AG20443 (cell line): ENCODE measurements around the gene TST.

Experiments
- DNase-seq: peaks from one replicate; pipeline ENCODE4 v3.0.0; 2012; ENCODE audit warnings: low spot score, mixed read lengths

The TST gene

DNA sequence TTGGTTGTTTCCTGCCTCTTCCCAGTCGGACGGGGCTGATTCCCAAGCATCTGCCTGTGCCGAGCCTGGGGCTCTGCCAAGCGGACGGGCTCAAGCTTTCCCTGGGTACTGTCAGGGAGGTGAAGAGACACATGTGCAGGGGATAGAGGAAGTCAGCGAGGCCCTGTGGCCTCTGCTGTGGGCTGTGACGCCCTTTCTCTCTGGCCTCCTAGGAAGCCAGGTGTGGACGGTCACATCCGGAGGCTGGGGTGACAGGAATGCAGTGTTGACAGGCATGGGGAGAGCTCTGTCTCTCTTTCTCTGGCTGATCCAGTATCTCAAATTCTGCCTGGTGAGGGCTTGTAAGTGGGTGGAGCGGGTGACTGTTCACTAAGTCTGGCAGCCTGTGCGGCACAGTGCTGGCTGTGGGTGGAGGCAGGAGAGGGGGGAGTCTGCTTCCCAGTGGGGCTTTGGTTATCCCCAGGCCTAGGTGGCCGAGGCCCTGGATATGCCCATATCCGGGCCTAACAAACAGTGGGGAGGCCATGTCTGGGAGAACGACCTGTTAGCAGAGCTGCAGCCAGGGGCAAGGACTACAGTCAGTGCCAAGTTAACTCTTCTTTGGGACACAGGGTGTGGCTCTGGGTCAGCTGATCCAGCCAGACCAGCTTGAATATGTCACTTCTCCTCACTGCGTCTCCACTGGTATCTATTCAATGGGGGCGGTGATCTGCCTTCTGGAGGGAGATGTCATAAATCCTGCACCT lies 34.2 kb upstream of the TST start:
- peak; percentile 70 for DNase-seq

DNA sequence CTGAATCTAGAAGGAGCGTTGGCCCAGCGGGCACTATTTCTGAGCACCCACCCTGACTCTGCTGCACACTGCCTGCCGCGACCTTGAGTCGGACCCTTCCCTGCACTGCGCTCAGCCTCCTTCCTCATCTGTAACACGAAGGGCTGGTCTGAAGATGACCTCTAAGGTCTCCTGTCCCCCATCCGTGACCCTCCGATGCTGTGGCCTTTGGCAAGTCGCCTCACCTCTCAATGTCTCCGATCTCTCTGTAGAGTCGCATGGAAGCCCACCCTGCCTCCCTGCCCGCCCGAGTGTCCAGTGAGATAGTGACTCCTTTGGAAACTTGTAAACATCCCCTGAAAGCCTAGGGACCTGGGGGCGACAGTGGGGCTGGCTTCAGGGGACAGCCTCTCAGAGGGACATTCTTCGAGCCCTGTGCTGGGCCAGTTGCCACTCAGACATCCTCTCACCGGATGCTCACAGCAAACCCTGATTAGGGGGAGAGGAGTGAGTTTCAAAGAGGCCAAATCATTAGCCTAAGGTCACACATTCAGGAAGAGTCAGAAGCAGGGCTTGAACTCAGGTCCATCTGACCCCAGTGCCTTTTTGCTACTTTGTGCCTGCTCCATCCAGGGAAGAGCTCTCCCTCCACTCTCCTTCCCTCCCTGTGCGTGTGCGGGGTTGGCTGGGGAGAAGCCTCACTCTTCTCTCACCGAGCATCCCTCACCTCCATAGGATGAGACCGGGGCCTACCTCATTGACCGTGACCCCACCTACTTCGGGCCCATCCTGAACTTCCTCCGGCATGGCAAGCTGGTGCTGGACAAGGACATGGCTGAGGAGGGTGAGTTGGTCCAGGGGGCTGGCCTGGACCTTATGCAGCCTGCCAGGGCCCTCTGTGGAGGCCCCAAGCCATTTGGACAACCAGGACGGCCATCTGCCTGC lies 33.4 kb upstream of the TST start:
- no peak for DNase-seq

DNA sequence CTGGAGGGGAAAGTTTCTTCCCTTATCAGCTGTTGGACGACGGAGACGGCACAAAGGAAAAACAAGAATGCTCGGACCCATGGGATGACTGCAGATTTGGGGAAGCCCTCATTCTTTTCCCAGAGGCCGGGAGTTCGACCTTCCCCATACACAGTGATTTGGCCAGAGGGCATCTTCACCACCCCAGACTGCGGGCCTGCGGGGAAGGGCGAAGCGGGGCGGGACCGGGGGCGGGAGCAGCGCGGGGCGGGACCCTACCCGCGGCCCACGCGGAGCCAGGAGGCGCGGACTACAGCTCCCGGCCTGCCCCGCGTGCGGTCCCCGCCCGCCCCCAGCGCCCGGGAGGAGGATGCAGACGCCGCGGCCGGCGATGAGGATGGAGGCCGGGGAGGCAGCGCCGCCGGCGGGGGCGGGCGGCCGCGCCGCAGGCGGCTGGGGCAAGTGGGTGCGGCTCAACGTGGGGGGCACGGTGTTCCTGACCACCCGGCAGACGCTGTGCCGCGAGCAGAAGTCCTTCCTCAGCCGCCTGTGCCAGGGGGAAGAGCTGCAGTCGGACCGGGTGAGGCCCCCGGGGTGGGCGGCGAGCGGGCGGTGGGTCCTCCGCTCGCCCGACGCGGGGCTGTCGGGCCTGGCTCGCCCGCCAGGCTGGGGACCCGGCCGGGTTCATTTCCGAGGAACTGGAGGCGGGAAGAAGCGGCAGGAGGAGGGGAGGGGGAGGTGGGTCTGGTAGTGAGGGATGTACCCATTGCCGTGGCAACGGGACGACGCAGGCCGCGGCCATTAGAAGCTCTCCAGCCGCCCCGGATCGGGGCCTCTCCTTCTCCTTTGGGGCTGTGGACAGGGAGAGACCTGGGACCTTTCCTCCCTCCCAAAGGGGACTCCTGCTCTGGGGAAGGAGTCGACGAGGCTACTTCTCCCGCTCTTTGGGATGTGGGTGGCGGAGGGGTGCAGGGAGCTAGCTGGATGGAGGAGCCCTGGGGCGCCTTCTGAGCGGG lies 32.4 kb upstream of the TST start, which contains the start of gene KCTD17:
Gene KCTD17, plus strand, starts transcription at position 352 of the 995 bp plus-strand sequence. Its CDS starts 19 bp downstream, at position 371.
- peak; percentile 98 for DNase-seq

DNA sequence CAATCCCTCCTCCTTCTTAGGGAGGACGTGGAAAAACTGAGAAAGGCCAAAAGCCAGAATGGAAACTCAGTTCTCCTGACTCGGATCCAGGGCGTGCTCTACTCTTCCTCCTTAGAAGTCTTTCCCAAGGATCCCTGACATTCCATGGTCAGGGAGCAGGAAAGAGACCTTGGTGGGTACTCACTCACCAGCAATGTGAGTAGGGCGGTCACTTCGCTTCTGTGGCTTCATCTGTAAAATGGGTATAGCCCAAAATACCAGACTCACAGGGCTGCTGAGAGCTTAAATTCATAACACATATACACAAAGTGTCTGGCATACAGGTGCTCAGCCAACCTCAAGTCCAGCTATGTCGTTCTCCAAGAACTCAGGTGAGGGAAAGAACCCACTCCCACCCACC lies 31.7 kb upstream of the TST start:
- DNase-seq: no peak

DNA sequence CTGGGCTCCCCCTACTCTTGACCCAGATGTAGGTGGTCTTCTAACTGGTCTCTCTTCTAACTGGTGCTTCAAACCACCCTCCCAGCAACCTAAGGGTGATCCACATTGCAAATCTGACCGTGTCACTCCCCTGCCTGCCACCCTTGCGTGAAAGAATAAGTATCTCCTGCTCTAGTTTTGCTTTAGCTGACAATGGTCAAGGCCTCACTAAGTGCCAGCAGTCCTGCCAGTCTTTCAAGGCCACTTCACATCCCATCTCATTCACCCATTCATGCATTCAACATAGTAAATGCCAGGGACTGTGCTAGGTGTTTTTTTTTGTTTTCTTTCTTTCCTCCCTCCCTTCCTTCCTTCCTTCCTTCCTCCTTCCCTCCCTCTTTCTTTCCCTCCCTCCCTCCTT lies 30.0 kb upstream of the TST start:
- no peak for DNase-seq

DNA sequence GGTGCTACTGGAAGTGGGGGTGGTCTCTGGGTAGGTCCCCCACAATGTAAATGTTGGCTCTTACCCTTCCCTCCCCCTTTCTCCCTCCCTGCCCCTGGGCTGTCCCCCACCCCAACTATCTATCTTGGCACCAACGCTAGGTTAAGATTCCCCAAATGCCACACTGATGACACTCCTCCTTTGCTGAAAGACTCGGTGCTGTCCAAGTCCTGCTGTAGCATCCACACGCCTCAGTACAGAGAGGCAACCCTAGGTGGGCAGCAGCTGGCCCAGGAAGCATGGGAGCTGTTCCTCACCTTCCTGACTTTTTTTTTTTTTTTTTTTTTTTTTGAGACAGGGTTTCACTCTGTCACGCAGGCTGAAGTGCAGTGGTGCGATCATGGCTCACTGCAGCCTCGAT lies 28.9 kb upstream of the TST start:
- DNase-seq: peak; percentile 64

DNA sequence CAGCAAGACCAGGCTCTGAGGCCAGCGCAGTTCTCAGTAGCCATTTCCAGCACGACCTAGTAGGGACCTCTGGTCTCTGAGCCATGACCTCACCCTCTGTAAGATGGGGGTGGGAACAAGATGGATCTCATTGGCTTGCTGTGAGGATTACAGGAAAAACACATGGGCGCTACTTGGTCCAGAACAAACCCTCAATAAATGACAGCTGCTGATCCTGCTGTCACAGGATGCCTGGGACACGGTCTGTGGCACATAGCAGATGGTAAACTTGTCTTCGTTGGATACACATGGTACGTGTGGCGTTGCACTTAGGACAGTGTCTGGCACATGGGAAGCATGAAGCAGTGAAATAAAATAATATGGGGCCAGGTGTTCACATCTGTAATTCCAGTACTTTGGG lies 27.8 kb upstream of the TST start:
- DNase-seq: no peak

DNA sequence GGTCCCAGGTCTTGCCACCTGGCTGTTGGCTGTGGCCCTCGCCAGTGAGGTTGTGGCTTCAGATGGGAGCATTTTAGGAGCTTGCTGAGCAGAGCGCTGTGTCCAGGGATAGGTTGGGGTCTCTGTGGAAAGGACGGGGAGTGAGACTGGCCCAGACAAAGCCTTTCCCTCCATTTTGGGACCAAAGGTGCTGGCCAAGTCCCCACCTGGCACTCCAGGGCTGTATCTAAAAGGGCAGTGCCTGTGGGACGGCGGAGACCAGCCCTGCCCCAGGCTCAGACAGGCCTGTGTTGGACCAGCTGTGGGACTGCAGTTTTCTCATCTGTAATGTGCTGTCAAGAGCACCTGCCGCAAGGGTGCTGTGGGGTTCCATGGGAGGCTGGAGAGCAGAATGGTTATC lies 27.3 kb upstream of the TST start:
- DNase-seq: no peak

DNA sequence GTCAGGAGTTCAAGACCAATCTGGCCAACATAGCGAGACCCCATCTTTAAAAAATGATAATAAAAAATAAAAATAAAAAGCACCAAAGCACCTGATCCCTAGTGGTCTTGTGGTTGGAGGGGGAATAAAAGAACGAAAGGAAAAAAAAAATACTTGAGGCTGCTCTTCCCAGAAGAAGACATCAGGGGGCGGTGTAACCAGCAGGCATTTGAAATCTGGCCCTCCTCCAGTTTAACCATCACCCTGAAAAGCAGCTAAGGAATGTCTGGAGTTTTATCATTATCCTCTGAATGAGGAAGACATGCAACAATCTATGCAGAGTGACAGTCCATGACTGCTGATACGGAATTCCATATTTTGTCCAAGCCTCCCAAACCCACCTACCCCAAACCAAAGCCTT lies 26.7 kb upstream of the TST start:
- DNase-seq: peak; percentile 79

DNA sequence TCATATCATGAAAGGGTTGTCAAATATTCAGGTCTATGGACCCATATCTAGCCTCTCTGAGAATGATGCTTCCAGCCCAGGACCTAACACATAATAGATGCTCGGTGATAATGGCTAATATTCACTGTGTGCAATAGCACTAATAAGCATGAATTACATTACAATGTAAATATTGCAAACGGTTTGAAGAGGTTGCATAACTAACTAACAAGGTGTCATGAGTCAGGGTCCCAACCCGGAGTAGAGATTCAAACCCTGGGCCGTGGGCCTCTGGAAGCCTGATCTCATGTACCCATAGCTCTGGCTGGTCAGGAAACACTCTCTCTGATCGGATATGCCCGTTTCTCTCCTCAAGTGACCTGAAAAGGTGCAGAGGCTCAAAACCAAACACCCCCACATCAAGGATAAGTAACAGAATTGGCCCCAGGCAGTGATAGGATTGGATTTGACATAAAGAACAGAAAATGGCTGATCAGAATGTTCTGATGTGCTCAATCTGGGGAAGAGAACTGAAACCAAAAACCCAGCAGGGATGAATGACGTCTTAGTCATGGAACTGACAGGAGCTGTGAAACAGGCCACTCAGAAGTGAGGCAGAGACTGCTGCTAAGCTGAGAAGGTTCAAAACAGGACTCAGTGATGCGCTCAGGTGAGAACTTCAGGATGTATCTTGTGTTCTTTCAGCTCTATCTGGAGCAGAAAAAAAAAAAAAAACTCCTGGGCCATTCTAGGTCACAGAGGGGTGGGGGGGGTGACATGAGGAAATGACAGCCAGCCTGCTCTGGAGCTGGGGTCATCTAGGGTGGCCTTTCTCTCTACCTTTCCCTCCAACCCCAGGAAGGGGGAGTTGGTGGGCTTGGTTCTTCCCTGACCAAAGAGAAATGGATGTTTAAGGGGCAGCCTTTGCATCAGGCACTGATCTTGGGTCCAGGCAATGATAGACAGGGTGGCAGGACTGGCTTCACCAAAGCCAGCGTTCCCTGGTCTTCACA lies 25.7 kb upstream of the TST start:
- DNase-seq: no peak

DNA sequence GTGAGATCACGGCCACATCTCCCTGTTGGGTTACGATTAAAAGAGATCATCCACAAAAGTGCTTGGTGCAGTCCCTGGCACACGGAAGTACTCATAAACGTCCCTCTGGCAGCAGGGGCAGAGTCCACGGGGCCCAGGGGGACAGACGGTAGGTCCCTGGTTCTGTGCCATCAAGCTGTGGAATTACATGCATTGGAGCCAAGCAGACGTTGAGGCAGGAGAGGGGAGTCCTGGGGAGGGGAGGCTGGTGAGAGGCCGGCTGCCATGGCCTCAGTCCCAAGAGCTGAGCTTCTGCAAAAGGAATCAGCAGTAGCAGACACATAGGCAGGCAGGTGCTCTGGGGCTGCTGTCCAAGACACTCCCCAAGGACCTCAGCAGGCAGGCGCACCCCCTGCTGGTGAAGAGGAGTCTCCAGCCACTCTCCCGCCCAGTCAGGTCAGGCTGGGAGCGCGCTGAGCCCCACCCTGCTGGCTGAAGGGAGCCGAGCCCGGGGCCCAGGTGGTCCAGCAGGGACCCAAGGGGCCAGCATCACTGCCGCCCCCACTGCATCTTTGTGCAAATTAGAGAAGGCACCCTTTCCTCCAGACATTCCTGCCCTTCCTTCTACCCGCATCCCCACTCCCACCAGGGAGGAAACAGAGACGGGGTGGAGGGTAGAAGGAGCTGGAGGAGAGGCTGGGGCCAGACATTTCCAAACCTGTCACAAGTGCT lies 24.7 kb upstream of the TST start:
- peak; percentile 51 for DNase-seq

DNA sequence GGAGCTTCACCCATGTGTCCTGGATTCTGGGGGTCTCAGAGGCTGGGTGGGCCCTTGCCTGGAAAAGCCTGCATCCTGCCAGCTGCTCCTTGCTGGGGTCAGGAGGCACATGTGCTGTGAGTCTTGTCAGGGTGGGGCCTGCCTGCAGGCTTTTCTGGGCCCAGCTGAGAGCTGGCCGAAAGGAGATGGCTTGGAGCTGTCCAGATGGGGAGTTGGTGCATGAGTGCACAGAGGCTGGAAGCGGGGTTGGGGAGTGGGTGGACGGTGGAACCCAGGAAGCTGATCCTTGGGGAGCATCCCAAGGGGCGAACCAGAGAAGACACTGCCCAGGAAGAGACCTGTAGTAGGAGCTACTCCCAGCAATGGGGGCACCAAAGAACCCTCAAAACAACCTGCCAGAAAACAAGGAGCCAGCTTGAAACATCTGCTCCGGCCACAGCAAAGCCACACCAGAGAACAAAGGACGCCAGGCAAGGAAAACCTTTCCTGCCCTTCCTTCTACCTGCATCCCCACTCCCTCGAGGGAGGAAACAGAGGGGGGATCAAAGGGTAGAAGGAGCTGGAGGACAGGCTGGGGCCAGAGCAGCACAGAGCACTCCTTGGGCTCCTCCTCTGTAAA lies 24.1 kb upstream of the TST start:
- no peak for DNase-seq

DNA sequence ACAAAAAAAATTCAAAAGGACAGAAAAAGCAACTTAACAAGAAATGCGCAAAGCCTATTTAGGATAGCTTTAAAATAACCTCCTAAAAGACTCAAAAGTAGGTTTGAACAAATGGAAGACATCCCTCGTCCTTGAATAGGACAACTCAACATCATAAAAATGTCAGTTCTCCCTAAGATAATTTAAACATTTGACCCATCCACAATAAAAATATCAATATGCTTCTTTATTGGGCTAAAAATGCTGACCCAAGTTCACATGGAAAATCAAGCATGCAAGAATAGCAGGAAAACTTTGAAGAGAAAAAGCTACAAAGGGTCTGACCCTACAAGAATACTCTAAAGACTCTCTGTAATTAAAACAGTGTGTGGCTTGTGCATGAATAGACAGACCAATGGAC lies 20.2 kb upstream of the TST start:
- DNase-seq: no peak

DNA sequence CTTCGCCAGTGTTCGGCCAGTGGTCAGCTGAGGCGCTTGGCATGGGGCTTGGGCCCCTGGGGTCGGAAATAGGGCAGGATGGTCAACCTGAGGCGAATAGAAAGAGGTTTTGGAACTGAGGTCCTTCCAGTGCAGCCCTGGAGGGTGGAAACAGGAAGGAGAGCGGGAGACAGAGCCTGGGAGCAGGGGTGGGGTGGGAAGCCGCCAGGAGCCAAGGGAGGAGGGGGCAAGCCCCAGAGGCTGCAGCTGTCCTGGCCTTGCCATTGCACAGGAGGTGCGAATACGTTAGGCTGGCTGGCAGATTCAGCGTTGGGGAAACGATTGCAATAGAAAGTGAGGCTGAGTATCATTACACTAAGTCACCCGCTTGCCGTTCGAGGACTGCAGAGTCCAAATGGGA lies 18.4 kb upstream of the TST start:
- no peak for DNase-seq

DNA sequence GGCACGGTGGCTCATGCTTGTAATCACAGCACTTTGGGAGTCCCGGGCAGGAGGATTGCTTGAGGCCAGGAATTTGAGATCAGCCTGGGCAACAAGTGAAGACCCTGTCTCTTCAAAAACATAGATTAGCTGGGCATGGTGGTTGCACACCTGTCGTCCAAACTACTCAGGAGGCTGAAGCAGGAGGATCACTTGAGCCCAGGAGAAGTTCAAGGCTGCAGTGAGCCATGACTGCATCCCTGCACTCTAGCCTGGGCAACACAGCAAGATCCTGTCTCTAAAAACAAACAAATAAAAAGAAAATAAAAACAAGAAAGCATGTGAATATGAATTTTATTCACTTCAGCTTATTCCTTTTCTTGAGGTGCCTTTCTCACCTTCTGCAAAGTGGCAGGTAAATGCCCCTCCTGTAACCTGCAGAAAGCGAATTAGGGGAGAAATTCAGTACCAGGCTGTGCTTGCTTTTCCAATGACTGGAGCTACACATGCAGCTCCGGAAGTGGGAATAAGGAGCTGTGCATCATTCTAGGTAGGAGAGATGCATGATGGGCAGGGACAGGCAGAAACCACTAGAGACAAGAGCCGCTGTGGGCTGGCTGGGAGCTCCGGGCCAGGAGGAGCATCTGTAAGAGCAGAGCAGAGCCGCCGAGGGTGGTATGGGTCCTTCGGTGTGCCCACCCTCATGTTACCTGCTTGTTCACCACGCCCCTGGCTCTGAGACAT lies 17.6 kb upstream of the TST start:
- no peak for DNase-seq

DNA sequence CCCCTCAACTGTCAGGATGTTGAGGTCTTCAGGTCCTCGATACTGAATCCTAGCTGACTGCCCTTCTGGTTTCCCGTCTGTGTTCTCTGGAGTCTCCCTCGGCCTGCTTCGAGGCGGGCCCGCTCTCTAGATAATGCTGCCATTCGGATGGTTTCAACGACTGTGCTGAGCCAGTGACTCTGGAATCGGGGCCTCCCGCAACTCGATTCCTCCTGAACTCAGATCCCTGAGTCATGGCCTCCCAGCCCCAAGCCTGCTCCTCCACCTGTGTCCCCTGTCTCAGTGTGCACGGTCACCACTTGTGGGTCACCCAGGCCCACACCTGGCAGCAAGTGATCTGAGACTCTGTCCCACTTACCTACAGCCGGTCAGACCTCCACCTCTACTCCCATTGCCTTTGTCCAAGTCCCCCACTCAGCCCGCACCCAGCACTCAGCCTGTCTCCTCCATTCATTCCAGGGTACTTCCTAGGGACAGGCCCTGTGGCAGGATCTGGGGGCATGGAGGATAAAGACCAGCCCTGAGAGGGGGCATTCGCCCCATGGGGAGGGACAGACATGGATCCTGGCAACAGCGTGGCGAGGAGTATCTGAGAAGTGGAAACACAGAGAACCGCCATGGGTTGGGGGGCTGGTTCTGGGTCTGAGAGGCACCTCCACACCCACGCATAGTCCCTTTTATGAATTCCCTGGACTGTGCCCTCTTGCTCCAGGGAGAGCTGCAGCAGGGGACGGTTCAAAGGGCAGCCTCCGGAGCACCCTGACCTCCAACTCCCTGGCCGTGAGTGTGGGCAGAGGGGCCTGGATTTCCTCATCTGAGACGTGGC lies 14.6 kb upstream of the TST start:
- no peak for DNase-seq

DNA sequence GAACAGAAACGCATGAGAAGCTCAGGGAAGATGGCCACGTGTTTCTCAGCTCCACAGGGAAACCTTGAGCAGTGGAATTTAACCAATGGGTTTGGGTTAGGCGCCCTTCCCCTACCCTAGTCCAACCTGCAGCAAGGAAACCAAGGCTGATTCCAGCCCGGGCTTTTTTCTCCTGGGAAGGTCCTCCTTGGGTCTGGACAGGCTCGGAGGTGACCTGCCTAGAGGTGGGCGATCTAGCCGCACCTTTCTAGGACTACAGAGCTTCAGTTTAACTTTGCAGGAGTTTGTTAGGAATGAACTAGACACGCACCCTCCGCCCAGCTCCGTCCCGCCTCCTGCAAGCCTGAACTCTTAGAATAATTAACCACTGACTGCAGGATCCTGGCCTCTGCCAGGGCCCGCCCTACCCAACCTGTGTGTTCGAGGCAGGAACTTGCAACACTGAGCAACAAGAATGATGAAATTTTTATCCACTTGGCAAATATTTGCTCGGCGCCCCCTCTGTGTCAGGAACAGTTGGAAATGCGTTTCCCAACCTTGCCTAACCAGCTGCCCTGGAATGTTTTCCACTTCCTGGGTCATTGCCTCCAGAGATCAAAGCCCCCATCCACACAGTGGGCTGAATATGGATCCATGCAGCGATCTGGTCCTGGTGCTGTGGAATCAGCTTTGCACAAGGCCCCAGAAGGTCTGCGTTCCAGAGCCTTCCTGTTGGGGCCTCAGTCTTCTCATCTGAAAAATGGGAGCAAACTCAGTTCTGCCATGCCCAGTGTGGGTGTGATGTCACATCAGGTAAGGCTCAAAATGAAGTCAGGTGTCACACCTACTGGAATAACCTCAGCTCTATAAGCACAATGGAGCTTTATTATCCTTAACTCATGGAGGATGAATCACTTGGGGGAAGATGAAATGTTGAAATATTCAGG lies 13.6 kb upstream of the TST start:
- DNase-seq: peak; percentile 66
